HEK293 (cell line): ENCODE results near the gene RPRD2.

ENCODE experiments used
- CTCF ChIA-PET: fragments of 350-600 bp; formaldehyde crosslinking; extraction: SDS; loops from one replicate; lab custom pipeline; 2021; ENCODE audit warnings: antibody characterized with exemption; lab: Yijun Ruan, JAX
- POLR2A ChIA-PET: fragments of 300-600 bp; formaldehyde crosslinking; extraction: SDS; loops from one replicate; lab custom pipeline; 2020; ENCODE audit warnings: antibody characterized with exemption, inconsistent platforms; lab: Yijun Ruan, JAX
- H3K27ac ChIP-seq: fragments of 200-500 bp; sonication (Bioruptor generic); 2 replicates; pipeline ENCODE4 v1.5.1; 2014; ENCODE audit warnings: low read depth, low read length, control low read depth, inconsistent platforms; ENCODE audit errors: extremely low read depth
- H3K36me3 ChIP-seq, 2 experiments: fragments of 200-500 bp in 1 of 2; sonication (Bioruptor generic) in 1 of 2; 1 replicate in 1 of 2; 2 replicates in 1 of 2; pipeline ENCODE4 v1.5.1; 2014 to 2017; ENCODE audit warnings: inconsistent platforms in 2 of 2, low read length in 2 of 2; ENCODE audit not compliant: control insufficient read depth in 2 of 2, insufficient read depth in 1 of 2
- H3K4me1 ChIP-seq: fragments of 200-500 bp; sonication (Bioruptor generic); 2 replicates; pipeline ENCODE4 v1.5.1; 2014; ENCODE audit warnings: mild to moderate bottlenecking, low read length, inconsistent platforms; ENCODE audit not compliant: control insufficient read depth, insufficient read depth
- H3K4me3 ChIP-seq: 2 replicates; pipeline ENCODE4 v1.5.1; 2011; ENCODE audit warnings: low read depth, mild to moderate bottlenecking, control low read depth, low read length, moderate library complexity
- H3K9me3 ChIP-seq: fragments of 200-500 bp; sonication (Bioruptor generic); 2 replicates; pipeline ENCODE4 v1.5.1; 2014; ENCODE audit warnings: low read depth, low read length, inconsistent platforms; ENCODE audit not compliant: control insufficient read depth, insufficient read depth
- GLI2 ChIP-seq: fragments of 450-650 bp; formaldehyde crosslinking; IDR thresholded peaks from 2 replicates; pipeline ENCODE4; 2017; ENCODE audit warnings: missing biosample characterization, missing genetic modification characterization, low read depth, borderline replicate concordance
- MYNN ChIP-seq: fragments of 450-650 bp; formaldehyde crosslinking; IDR thresholded peaks from 2 replicates; pipeline ENCODE4 v1.5.1; 2016; ENCODE audit warnings: missing biosample characterization, missing genetic modification characterization, borderline replicate concordance
- OSR2 ChIP-seq: fragments of 450-650 bp; formaldehyde crosslinking; IDR thresholded peaks from 2 replicates; pipeline ENCODE4 v1.5.1; 2016; ENCODE audit warnings: missing biosample characterization, missing genetic modification characterization
- PRDM1 ChIP-seq: fragments of 450-650 bp; formaldehyde crosslinking; IDR thresholded peaks from 2 replicates; pipeline ENCODE4; 2016; ENCODE audit warnings: missing biosample characterization, missing genetic modification characterization
- SCRT2 ChIP-seq: fragments of 450-650 bp; formaldehyde crosslinking; IDR thresholded peaks from 2 replicates; pipeline ENCODE4 v1.5.1; 2016; ENCODE audit warnings: missing biosample characterization, missing genetic modification characterization
- TRIM28 ChIP-seq: IDR thresholded peaks from 2 replicates; pipeline ENCODE4 v1.6.1; 2011; ENCODE audit warnings: low read length, control low read depth, borderline replicate concordance
- ZIC2 ChIP-seq: fragments of 450-650 bp; formaldehyde crosslinking; IDR thresholded peaks from 2 replicates; pipeline ENCODE4 v1.5.1; 2016; ENCODE audit warnings: missing biosample characterization, missing genetic modification characterization
- ZNF121 ChIP-seq: fragments of 450-650 bp; formaldehyde crosslinking; IDR thresholded peaks from 2 replicates; pipeline ENCODE4 v1.5.1; 2016; ENCODE audit warnings: missing biosample characterization, missing genetic modification characterization
- ZNF140 ChIP-seq: fragments of 450-650 bp; formaldehyde crosslinking; IDR thresholded peaks from 2 replicates; pipeline ENCODE4 v1.5.1; 2016; ENCODE audit warnings: missing biosample characterization, missing genetic modification characterization
- ZNF157 ChIP-seq: fragments of 450-650 bp; formaldehyde crosslinking; IDR thresholded peaks from 2 replicates; pipeline ENCODE4 v1.5.1; 2016; ENCODE audit warnings: missing biosample characterization, missing genetic modification characterization
- ZNF23 ChIP-seq: fragments of 450-650 bp; formaldehyde crosslinking; IDR thresholded peaks from 2 replicates; pipeline ENCODE4 v1.5.1; 2016; ENCODE audit warnings: missing biosample characterization, missing genetic modification characterization, borderline replicate concordance
- ZNF248 ChIP-seq: fragments of 450-650 bp; formaldehyde crosslinking; IDR thresholded peaks from 2 replicates; pipeline ENCODE4 v1.5.1; 2017; ENCODE audit warnings: missing biosample characterization, missing genetic modification characterization
- ZNF302 ChIP-seq: fragments of 450-650 bp; formaldehyde crosslinking; IDR thresholded peaks from 2 replicates; pipeline ENCODE4 v1.5.1; 2016; ENCODE audit warnings: missing biosample characterization, missing genetic modification characterization, low read depth
- ZNF426 ChIP-seq: fragments of 450-650 bp; formaldehyde crosslinking; IDR thresholded peaks from 2 replicates; pipeline ENCODE4 v1.5.1; 2017; ENCODE audit warnings: missing biosample characterization, missing genetic modification characterization, mild to moderate bottlenecking, inconsistent platforms, moderate library complexity
- ZNF621 ChIP-seq: fragments of 450-650 bp; formaldehyde crosslinking; IDR thresholded peaks from 2 replicates; pipeline ENCODE4 v1.5.1; 2017; ENCODE audit warnings: missing biosample characterization, missing genetic modification characterization
- ZNF654 ChIP-seq: fragments of 450-650 bp; formaldehyde crosslinking; IDR thresholded peaks from 2 replicates; pipeline ENCODE4 v1.5.1; 2016; ENCODE audit warnings: low read depth, missing biosample characterization, missing genetic modification characterization
- ZNF768 ChIP-seq: fragments of 450-650 bp; formaldehyde crosslinking; IDR thresholded peaks from 2 replicates; pipeline ENCODE4 v1.5.1; 2018; ENCODE audit warnings: missing biosample characterization, mild to moderate bottlenecking, missing genetic modification characterization
- ZNF785 ChIP-seq: fragments of 450-650 bp; formaldehyde crosslinking; IDR thresholded peaks from 2 replicates; pipeline ENCODE4 v1.5.1; 2016; ENCODE audit warnings: missing biosample characterization, missing genetic modification characterization
- TF ChIP-seq, protein P1 (sequence below): fragments of 450-650 bp; formaldehyde crosslinking; conservative IDR thresholded peaks from 2 replicates; pipeline ENCODE4 v1.5.1; 2016; ENCODE audit warnings: low read depth, missing biosample characterization, missing genetic modification characterization
- TF ChIP-seq, protein P2 (sequence below): fragments of 450-650 bp; formaldehyde crosslinking; IDR thresholded peaks from 2 replicates; pipeline ENCODE4 v1.5.1; 2016; ENCODE audit warnings: missing biosample characterization, missing genetic modification characterization
- TF ChIP-seq, protein P3 (sequence below): fragments of 450-650 bp; formaldehyde crosslinking; IDR thresholded peaks from 2 replicates; pipeline ENCODE4 v1.5.1; 2017; ENCODE audit warnings: missing biosample characterization, missing genetic modification characterization
- TF ChIP-seq, protein P4 (sequence below): fragments of 450-650 bp; formaldehyde crosslinking; IDR thresholded peaks from 2 replicates; pipeline ENCODE4 v1.5.1; 2016; ENCODE audit warnings: missing biosample characterization, missing genetic modification characterization
- TF ChIP-seq, protein P5 (sequence below): fragments of 450-650 bp; formaldehyde crosslinking; IDR thresholded peaks from 2 replicates; pipeline ENCODE4 v1.5.1; 2017; ENCODE audit warnings: missing biosample characterization, missing genetic modification characterization

Gene RPRD2

DNA sequence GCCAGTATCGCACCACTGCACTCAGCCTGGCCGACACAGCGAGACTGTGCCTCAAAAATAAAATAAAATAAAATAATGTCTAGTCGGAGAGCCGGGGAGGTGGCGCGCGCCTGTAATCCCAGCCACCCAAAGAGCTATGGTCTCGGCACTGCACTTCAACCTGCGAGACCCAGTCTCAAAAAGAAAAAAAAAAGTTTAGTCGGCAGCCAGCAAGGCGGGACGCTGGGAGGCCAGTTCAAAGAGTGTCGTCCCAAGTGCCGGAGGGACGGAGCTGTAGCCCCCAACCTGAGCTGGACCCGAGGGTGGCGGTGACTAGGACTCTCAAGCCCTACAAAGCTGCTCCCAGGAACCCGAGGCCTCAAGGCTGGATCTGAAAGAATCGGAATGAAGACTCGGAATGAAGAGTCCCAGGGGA is 151.0 kb downstream of the RPRD2 start (continued):
- no peak for TF ChIP-seq OSR2
- TF ChIP-seq, protein P1, sequence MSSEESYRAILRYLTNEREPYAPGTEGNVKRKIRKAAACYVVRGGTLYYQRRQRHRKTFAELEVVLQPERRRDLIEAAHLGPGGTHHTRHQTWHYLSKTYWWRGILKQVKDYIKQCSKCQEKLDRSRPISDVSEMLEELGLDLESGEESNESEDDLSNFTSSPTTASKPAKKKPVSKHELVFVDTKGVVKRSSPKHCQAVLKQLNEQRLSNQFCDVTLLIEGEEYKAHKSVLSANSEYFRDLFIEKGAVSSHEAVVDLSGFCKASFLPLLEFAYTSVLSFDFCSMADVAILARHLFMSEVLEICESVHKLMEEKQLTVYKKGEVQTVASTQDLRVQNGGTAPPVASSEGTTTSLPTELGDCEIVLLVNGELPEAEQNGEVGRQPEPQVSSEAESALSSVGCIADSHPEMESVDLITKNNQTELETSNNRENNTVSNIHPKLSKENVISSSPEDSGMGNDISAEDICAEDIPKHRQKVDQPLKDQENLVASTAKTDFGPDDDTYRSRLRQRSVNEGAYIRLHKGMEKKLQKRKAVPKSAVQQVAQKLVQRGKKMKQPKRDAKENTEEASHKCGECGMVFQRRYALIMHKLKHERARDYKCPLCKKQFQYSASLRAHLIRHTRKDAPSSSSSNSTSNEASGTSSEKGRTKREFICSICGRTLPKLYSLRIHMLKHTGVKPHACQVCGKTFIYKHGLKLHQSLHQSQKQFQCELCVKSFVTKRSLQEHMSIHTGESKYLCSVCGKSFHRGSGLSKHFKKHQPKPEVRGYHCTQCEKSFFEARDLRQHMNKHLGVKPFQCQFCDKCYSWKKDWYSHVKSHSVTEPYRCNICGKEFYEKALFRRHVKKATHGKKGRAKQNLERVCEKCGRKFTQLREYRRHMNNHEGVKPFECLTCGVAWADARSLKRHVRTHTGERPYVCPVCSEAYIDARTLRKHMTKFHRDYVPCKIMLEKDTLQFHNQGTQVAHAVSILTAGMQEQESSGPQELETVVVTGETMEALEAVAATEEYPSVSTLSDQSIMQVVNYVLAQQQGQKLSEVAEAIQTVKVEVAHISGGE (tag by site-specific recombination), result peak; percentile 59
- TF ChIP-seq, protein P2, sequence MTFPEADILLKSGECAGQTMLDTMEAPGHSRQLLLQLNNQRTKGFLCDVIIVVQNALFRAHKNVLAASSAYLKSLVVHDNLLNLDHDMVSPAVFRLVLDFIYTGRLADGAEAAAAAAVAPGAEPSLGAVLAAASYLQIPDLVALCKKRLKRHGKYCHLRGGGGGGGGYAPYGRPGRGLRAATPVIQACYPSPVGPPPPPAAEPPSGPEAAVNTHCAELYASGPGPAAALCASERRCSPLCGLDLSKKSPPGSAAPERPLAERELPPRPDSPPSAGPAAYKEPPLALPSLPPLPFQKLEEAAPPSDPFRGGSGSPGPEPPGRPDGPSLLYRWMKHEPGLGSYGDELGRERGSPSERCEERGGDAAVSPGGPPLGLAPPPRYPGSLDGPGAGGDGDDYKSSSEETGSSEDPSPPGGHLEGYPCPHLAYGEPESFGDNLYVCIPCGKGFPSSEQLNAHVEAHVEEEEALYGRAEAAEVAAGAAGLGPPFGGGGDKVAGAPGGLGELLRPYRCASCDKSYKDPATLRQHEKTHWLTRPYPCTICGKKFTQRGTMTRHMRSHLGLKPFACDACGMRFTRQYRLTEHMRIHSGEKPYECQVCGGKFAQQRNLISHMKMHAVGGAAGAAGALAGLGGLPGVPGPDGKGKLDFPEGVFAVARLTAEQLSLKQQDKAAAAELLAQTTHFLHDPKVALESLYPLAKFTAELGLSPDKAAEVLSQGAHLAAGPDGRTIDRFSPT, result no peak
- no peak for TF ChIP-seq GLI2 (tag by site-specific recombination)

DNA sequence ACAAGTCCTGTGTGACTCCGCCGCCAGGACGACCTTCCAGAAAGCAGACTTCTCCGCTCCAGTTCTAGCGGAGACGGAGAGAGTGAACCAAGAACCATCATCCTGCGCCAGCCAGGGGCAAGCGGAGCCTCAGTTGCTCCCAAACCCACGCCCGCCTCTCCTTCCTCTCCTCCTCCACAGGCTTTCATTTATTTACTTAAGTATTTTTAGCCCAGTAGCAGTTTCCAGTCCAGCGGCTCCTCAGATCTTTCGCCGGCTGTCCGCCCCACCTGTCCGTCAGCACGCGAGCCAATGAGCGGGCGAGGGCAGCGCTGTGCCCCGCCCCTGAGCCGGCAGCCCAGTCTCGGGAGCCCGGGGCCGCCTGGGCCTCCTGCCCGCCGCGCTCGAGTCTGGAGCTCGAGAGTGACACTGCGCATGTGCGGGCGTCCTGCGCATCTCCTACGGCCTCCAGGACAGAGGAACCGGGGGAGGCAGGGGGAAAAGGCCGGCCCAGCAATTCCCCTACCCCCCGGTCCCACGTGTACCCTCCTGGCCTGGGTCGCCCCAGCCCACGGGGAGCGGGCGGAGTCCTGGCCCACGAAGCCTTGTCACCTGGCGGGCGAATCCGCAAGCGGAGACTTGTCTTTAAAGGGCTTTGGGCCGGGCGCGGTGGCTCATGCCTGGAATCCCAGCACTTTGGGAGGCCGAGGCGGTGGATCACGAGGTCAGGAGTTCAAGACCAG is 151.5 kb downstream of the RPRD2 start, which contains the start of gene FALEC:
FALEC (plus strand) TSS at position 425 of the 722 bp plus-strand sequence.
- ChIA-PET POLR2A (interaction anchor here (0.6 to 2.0 kb wide), 18 partner anchors 12 to 361 kb away, joined by 3 to 9 read pairs (median 4); partner anchors contain the start of genes ADAMTSL4, ARNT, ENSA and MCL1), CTCF (interaction anchor here (0.5 to 6.6 kb wide), 12 partner anchors 10 to 297 kb away, joined by 3 to 50 read pairs (median 4); partner anchors contain the start of gene MCL1)
- Histone ChIP-seq H3K4me3 (peak within 1 kb of the TSS; percentile 56), H3K27ac (peak within 1 kb of the TSS; percentile 44; the same call in 1 of the 2 replicates), H3K4me1 (no peaks in the 10 kb centered on the region), H3K9me3 (no peaks in the 10 kb centered on the region), H3K36me3 (peaks cover 0 to 17% of the 10 kb centered on the region in 2 experiments; a peak in 2 of 3 replicates)
- 0 out of 2 replicates have a peak, but pooled peaks have one; percentile 12 for TF ChIP-seq PRDM1 (tag by site-specific recombination)
- TF ChIP-seq ZNF621, result no peak
- TF ChIP-seq ZIC2 (tag by site-specific recombination), result peak; percentile 48
- no peak for TF ChIP-seq SCRT2 (tag by site-specific recombination)
- TF ChIP-seq MYNN (tag by site-specific recombination), result no peak
- TF ChIP-seq ZNF768 (tag by site-specific recombination), result no peak
- TF ChIP-seq, protein P3, sequence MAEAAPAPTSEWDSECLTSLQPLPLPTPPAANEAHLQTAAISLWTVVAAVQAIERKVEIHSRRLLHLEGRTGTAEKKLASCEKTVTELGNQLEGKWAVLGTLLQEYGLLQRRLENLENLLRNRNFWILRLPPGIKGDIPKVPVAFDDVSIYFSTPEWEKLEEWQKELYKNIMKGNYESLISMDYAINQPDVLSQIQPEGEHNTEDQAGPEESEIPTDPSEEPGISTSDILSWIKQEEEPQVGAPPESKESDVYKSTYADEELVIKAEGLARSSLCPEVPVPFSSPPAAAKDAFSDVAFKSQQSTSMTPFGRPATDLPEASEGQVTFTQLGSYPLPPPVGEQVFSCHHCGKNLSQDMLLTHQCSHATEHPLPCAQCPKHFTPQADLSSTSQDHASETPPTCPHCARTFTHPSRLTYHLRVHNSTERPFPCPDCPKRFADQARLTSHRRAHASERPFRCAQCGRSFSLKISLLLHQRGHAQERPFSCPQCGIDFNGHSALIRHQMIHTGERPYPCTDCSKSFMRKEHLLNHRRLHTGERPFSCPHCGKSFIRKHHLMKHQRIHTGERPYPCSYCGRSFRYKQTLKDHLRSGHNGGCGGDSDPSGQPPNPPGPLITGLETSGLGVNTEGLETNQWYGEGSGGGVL, result peak; percentile 75
- no peak for TF ChIP-seq ZNF426 (tag by site-specific recombination)
- no peak for TF ChIP-seq ZNF302 (tag by site-specific recombination)
- TF ChIP-seq OSR2, result peak; percentile 86
- TF ChIP-seq ZNF121 (tag by site-specific recombination), result 0 out of 2 replicates have a peak, but pooled peaks have one; percentile 18
- TF ChIP-seq, protein P4, sequence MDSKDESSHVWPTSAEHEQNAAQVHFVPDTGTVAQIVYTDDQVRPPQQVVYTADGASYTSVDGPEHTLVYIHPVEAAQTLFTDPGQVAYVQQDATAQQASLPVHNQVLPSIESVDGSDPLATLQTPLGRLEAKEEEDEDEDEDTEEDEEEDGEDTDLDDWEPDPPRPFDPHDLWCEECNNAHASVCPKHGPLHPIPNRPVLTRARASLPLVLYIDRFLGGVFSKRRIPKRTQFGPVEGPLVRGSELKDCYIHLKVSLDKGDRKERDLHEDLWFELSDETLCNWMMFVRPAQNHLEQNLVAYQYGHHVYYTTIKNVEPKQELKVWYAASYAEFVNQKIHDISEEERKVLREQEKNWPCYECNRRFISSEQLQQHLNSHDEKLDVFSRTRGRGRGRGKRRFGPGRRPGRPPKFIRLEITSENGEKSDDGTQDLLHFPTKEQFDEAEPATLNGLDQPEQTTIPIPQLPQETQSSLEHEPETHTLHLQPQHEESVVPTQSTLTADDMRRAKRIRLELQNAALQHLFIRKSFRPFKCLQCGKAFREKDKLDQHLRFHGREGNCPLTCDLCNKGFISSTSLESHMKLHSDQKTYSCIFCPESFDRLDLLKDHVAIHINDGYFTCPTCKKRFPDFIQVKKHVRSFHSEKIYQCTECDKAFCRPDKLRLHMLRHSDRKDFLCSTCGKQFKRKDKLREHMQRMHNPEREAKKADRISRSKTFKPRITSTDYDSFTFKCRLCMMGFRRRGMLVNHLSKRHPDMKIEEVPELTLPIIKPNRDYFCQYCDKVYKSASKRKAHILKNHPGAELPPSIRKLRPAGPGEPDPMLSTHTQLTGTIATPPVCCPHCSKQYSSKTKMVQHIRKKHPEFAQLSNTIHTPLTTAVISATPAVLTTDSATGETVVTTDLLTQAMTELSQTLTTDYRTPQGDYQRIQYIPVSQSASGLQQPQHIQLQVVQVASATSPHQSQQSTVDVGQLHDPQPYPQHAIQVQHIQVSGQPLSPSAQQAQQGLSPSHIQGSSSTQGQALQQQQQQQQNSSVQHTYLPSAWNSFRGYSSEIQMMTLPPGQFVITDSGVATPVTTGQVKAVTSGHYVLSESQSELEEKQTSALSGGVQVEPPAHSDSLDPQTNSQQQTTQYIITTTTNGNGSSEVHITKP (tag by site-specific recombination), result peak; percentile 96
- TF ChIP-seq, protein P5, sequence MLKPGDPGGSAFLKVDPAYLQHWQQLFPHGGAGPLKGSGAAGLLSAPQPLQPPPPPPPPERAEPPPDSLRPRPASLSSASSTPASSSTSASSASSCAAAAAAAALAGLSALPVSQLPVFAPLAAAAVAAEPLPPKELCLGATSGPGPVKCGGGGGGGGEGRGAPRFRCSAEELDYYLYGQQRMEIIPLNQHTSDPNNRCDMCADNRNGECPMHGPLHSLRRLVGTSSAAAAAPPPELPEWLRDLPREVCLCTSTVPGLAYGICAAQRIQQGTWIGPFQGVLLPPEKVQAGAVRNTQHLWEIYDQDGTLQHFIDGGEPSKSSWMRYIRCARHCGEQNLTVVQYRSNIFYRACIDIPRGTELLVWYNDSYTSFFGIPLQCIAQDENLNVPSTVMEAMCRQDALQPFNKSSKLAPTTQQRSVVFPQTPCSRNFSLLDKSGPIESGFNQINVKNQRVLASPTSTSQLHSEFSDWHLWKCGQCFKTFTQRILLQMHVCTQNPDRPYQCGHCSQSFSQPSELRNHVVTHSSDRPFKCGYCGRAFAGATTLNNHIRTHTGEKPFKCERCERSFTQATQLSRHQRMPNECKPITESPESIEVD (tag by site-specific recombination), result no peak
- no peak for TF ChIP-seq ZNF157 (tag by site-specific recombination)
- no peak for TF ChIP-seq ZNF785 (tag by site-specific recombination)
- TF ChIP-seq TRIM28, result no peak
- no peak for TF ChIP-seq ZNF654
- no peak for TF ChIP-seq ZNF248 (tag by site-specific recombination)
- TF ChIP-seq ZNF140 (tag by site-specific recombination), result no peak
- no peak for TF ChIP-seq ZNF23 (tag by site-specific recombination)
